Activated T-helper 9 cell treated with anti-CD3 and anti-CD28 coated beads, Interleukin-2, amount 50 U/mL, for 16 hours (primary cell): ENCODE data around the gene ALDH16A1.
A peak's percentile ranks its signal among the peaks of the same experiment; 100 is the strongest.
"Not testable (repeated sequence)": the region's sequence is repeated elsewhere in the genome, so short reads cannot be mapped to it uniquely, and the experiment has no call there.

Experiments used
- DNase-seq: peaks from one replicate; pipeline ENCODE4 v3.0.0-alpha.2; 2020; ENCODE audit warnings: low read depth

ALDH16A1 gene

GRCh38 chr19:49465371-49465770 is 12.3 kb downstream of the ALDH16A1 start:
- no peak for DNase-seq

- no peak for DNase-seq
Measured at GRCh38 chr19:49468199-49468598, 15.2 kb downstream of the ALDH16A1 start.

- peak; percentile 57 for DNase-seq
Measured at GRCh38 chr19:49468746-49469447, 15.9 kb downstream of the ALDH16A1 start.

DNA sequence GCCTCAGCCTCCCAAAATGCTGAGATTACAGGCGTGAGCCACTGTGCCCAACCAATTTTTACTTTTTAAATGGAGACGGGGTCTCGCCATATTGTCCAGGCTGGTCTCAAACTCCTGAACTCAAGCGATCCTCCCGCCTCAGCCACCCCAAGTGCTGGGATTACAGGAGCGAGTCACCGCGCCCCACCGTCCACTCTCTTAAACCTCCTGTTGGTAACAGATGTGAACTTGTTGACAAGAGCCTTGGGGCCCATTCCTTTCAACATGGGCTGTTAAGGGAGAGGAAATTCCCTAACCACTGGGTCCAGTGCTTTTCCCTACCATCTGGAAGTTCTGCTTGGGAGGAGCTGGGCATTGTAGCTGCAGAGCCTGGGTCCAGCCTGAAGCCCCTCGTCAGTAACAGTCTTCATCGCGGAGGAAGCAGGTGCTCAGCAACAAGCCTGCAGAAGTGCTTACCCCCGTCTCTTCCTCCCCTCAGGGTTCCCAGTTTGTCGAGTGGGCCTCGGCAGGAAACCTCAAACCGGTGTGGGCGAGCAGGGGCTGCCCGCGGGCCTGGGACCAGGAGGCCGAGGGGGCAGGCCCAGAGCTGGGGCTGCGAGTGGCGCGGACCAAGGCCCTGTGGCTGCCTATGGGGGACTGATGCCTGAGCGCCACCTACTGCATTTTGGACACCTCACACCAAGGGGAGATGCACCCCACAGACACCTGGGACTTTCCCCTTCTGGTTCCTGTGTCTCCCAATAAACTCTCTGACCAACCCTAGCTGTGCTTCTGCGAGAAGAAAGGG is 17.0 kb downstream of the ALDH16A1 start:
- DNase-seq, result peak; percentile 64

DNA sequence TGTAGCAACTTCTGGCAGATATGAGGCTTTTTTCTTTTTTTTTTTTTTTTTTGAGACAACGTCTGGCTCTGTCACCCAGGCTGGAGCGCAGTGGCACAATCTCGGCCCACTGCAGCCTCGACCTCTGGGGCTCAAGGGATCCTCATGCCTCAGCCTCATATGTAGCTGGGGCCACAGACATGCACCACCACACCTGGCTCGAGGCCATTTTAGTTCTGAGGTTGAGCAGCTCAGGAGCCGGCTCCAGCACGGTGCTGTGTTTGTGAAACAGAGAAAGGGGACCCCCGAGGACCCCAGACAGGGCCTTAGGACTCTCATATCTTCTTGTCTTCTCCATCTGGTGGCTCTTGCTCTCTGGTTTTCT is 17.6 kb downstream of the ALDH16A1 start:
- DNase-seq, result no peak

- DNase-seq, result no peak
Measured at GRCh38 chr19:49472936-49473335, 19.9 kb downstream of the ALDH16A1 start.

DNA sequence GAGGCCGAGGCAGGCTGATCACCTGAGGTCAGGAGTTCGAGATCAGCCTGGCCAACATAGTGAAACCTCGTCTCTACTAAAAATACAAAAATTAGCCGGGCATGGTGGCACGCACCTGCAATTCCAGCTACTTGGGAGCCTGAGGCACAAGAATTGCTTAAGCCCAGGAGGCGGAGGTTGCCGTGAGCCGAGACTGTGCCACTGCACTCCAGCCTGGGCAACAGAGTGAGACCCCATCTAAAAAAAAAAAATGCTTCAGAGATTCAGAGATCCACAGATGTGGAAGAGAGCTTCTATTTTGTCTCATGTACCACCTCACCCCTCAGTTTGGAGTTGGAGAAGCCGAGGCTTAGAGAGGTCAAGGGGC is 20.5 kb downstream of the ALDH16A1 start:
- not testable (repeated sequence) for DNase-seq

DNA sequence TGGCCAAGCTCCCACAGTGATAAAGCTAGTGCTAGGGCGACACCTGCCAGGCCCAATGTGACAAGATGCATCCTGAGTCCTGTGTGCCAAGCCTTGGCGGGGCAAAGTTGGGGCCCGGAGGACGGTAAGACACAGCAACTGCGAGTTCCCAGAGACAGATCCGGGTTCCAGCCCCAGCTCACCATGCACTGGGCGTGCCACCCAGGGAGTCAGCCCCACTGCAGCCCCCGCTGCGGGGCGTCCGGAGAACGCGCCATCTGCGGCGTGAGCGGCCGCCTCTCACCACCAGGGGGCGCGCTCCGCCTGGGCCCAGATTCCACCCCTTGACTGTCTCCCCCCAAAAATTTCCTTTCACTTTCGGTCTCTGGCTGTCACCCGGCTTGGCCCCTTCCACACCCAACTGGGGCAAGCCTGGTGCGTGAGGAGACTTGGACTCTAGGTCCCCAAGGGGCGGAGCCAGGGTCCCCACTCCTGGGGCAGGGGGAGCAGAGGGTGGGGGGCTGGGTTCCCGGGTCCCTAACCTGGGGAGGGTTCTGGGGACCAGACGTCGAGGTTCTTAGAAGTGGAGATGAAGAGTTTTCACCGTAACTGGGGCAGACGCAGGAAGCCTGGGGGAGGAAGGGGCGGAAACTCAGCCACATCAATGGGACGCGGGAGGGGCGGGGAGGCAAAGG is 21.0 kb downstream of the ALDH16A1 start, which contains the start of gene FLT3LG:
FLT3LG (plus strand) TSS at position 348 of the 674 bp plus-strand sequence. CDS start 425 bp downstream, outside the sequence.
- DNase-seq, result peak; percentile 84

GRCh38 chr19:49474542-49474924 is 21.5 kb downstream of the ALDH16A1 start:
- no peak for DNase-seq

GRCh38 chr19:49475191-49475917 is 22.3 kb downstream of the ALDH16A1 start:
- no peak for DNase-seq

- DNase-seq, result peak; percentile 66
Measured at GRCh38 chr19:49475995-49476880, 23.2 kb downstream of the ALDH16A1 start.

DNA sequence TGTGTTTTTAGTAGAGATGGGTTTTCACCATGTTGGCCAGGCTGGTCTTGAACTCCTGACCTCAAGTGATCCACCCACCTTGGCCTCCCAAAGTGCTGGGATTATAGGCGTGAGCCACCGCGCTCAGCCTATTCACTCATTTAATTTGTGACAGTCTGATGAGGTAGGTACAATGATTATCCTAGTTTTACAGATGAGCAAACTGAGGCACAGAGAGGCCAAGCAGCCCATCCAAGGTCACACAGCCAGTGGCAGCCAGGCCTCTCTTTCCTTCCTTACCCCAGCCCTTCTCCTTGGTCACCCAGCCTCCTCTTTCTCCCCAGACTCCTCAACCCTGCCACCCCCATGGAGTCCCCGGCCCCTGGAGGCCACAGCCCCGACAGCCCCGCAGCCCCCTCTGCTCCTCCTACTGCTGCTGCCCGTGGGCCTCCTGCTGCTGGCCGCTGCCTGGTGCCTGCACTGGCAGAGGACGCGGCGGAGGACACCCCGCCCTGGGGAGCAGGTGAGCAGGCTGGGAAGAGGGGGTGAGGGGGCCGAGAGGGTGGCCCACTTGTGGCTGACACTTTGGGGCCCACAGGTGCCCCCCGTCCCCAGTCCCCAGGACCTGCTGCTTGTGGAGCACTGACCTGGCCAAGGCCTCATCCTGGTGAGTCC is 27.1 kb downstream of the ALDH16A1 start:
- no peak for DNase-seq

DNA sequence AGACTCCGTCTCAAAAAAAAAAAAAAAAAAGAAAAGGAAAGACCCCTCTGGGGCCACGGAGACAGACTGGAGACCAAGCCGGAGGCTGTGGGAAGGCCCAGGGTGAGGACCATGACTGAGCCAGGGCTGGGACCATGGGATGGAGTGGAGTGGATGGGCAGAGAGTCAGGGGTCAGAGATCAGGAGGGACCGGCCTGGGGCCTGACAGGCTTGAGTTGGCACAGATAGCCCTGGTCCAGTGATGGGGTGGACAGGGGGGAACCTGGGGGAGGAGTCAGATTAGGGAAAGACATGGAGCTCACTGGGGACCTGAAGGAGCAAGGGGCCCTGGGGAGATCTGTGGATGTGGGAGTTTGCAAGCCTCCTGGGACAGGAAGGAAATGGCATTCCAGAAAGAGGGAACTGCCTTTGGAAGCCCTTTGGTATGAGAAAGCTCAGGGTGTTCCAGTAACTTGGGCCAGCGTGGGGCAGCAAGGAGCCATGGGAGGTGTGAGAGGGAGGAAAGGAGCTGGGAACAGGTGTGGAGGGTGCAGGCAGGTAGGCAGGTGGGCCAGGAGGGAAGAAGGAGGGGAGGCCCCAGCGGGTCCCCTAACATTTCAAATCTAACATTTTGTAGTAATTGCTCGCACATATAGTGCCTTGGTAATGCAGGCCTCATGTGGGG is 28.1 kb downstream of the ALDH16A1 start:
- no peak for DNase-seq

DNA sequence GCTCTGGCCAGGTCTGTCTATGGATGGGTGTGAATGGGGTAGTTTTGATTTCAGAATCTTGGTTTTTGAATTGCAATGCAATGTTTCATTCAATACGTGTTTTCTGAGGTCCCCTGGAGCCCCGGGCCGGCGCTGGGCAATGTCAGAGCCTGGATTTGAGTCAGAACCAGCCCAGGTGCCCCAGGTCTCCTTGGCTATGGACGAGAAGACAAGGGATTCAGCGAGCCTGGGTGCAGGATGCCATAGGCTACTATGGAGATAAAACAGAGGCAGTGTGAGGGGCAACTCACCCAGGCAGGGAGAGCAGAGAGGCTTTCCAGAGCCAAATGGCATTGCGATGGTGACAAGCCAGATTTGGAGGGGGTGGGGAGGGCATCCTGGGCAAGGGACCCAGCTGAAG is 33.2 kb downstream of the ALDH16A1 start:
- no peak for DNase-seq

GRCh38 chr19:49486710-49487276 is 33.8 kb downstream of the ALDH16A1 start:
- DNase-seq, result no peak

GRCh38 chr19:49487277-49488045 is 34.4 kb downstream of the ALDH16A1 start, which contains the start of gene RPL13A:
RPL13A (plus strand) TSS chr19:49487608; CDS start chr19:49487630, 22 bp downstream.
- DNase-seq, result peak; percentile 100

DNA sequence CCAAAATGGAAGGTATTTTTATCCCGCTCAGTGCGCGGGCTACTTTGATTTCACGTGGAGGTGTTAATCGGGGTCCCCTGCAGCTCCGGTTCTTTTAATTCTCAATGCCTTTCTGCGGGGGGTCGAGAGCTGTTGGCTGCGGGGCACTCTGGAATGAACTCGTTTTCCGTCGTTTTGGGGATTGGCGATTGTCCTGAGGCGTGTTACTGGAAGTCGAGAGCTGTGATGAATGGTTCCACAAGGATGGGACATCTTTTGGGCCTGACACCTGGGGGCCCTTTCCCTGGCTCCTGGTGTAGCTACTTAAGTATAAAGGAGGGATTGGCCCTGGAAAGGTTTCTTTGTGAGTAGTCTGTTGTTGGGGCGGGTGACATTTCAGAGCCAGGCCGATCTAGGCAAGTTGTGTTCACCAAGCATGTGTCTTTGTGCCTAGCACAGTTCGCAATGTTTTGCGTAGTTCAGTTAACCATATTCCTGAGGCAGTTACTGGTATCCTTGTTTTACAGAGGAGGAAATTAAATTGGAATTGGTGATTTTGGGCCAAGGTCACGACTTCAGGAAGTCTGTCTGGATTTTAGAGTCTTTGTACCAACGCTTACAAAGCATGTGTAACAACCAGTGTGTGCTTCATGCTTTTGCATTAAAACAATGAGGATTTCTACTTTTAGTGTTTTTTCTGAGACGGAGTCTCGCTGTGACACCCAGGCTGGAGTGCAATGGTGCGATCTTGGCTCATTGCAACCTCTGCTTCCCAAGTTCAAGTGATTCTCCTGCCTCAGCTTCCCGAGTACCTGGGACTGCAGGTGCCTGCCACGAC is 35.2 kb downstream of the ALDH16A1 start:
- no peak for DNase-seq
